HepG2 (cell line): ENCODE data around the gene TTPAL. TPM values are rescaled to one million over a fixed set of nuclear protein-coding genes. Genes with fewer than 3 reads are reported as not detected.
A peak's percentile ranks its signal among the peaks of the same experiment; 100 is the strongest.

Experiments
- EEA1 ChIP-seq: sonication (generic); formaldehyde crosslinking; IDR thresholded peaks from 2 replicates; pipeline ENCODE4 v1.5.1; 2020; ENCODE audit warnings: mild to moderate bottlenecking, missing genetic modification reagents, borderline replicate concordance
- KDM2A ChIP-seq: sonication (generic); formaldehyde crosslinking; IDR thresholded peaks from 2 replicates; pipeline ENCODE4 v1.4.0; 2020; ENCODE audit warnings: low read depth, missing genetic modification reagents, borderline replicate concordance
- NFIC ChIP-seq: IDR thresholded peaks from 2 replicates; pipeline ENCODE4 v1.6.1; 2012; ENCODE audit warnings: mild to moderate bottlenecking, low read length, inconsistent platforms
- NR1H2 ChIP-seq: sonication (generic); formaldehyde crosslinking; IDR thresholded peaks from 2 replicates; pipeline ENCODE4 v1.8.1; 2022; ENCODE audit warnings: low read depth, missing genetic modification reagents, borderline replicate concordance
- PTBP1 ChIP-seq: fragments of 200-400 bp; formaldehyde crosslinking; IDR thresholded peaks from 2 replicates; pipeline ENCODE4 v1.6.1; 2018; ENCODE audit warnings: low read length, low read depth; ENCODE audit not compliant: poor library complexity, severe bottlenecking
- RFX1 ChIP-seq: fragments of 450-650 bp; IDR thresholded peaks from 2 replicates; pipeline ENCODE4 v1.6.1; 2017
- TBX2 ChIP-seq: sonication (generic); formaldehyde crosslinking; IDR thresholded peaks from 2 replicates; pipeline ENCODE4 v1.5.0; 2020; ENCODE audit warnings: missing genetic modification reagents, mild to moderate bottlenecking, borderline replicate concordance
- THYN1 ChIP-seq: sonication (generic); formaldehyde crosslinking; IDR thresholded peaks from 2 replicates; pipeline ENCODE4 v1.8.1; 2023; ENCODE audit warnings: low read depth, mild to moderate bottlenecking, moderate library complexity, missing genetic modification reagents, borderline replicate concordance
- ZNF232 ChIP-seq: sonication (generic); formaldehyde crosslinking; IDR thresholded peaks from 2 replicates; pipeline ENCODE4 v1.4.0; 2020; ENCODE audit warnings: missing genetic modification reagents, borderline replicate concordance
- ZNF251 ChIP-seq: sonication (generic); formaldehyde crosslinking; IDR thresholded peaks from 2 replicates; pipeline ENCODE4 v1.9.0; 2021; ENCODE audit warnings: mild to moderate bottlenecking, missing genetic modification reagents
- polyA plus RNA-seq, 8 experiments: library from polyadenylated mRNA; depleted of rRNA in 3 of 8; stranded (reverse) in 7 of 8; unstranded in 1 of 8; fragments of >200 nt; fragmentation: Illumina TruSeq in 4 of 8; extraction: Trizol in 4 of 8; gene quantifications; 2 replicates each; pipeline versions ENCODE4 v1.2.1 to v1.2.3, GENCODE V29; 2011 to 2016; ENCODE audit warnings: low read depth in 4 of 8, missing spikeins in 1 of 8, mixed read lengths in 1 of 8; ENCODE audit not compliant: insufficient read depth in 1 of 8
- total RNA-seq, 5 experiments: library from RNA; depleted of rRNA; stranded (reverse); fragments of >200 nt; fragmentation: Illumina TruSeq; extraction: Trizol; gene quantifications; 2 replicates each; pipeline ENCODE4 v1.2.3, GENCODE V29; 2016; ENCODE audit warnings: low read depth in 1 of 5
- TF ChIP-seq, protein P1 (sequence below): sonication (generic); formaldehyde crosslinking; IDR thresholded peaks from 2 replicates; pipeline ENCODE4 v1.9.0; 2021; ENCODE audit warnings: mild to moderate bottlenecking, missing genetic modification reagents
- TF ChIP-seq, protein P2 (sequence below): sonication (generic); formaldehyde crosslinking; IDR thresholded peaks from 2 replicates; pipeline ENCODE4 v1.4.0; 2020; ENCODE audit warnings: mild to moderate bottlenecking, missing genetic modification reagents
- TF ChIP-seq, protein P3 (sequence below): sonication (generic); formaldehyde crosslinking; IDR thresholded peaks from 2 replicates; pipeline ENCODE4 v1.4.0; 2020; ENCODE audit warnings: mild to moderate bottlenecking, missing genetic modification reagents
- TF ChIP-seq, protein P4 (sequence below): IDR thresholded peaks from 2 replicates; pipeline ENCODE4 v1.6.1; 2016; ENCODE audit warnings: low read depth, borderline replicate concordance

TTPAL gene
- total and polyA plus RNA-seq, 2 of the 13 experiments (the other 11 are each of a cell fraction or from before 2014, with no cell fraction given) = 4.3 to 18.8 TPM

DNA sequence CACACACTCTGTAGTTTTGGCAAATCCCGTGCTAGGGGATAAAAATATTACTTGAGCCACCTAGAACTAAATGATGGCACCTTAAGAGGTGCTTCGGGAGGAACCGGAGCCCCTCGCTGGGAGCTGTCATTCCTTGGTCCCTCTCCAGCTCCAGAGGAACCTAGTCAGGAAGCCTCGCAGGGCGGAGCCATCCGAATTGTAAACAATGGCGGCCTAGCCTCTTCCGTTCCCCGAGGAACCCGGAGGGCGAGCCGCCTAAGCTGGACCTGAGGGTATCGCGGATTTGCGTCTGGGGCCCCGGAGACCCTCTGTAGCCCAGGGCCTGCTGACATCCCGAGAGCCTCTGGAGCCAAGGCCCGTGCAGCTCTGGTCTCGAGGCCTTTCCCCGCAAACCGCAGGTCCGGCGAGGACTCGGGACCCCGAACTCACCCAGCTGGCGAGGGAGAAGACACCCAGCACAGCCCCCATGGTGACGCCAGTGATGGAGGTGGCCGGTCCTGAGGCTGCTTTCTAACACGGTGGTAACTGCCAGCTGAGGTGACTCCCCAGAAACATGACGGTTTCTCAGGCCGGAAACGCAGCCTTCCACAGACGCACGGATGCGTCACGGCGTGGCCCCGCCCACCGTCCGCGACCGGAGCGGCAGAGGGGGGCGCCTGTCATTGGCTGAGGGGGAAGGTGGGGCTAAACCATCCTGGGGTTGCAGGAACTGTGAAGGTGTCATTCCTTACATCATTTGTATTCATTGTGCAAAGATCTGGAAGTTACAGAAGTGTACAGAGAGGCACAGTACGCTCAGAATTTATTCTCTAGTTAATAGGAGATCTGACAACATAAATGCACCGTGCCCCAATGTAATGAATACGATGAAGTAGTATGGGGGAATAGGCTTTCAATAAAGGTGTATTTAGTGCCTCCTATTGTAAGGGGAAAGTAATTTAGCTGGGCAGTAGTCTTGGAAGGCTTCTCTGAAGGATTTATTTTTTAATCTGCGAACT lies 46.1 kb downstream of the TTPAL start, which contains the start of gene SERINC3 (continued):
- TF ChIP-seq, protein P1, sequence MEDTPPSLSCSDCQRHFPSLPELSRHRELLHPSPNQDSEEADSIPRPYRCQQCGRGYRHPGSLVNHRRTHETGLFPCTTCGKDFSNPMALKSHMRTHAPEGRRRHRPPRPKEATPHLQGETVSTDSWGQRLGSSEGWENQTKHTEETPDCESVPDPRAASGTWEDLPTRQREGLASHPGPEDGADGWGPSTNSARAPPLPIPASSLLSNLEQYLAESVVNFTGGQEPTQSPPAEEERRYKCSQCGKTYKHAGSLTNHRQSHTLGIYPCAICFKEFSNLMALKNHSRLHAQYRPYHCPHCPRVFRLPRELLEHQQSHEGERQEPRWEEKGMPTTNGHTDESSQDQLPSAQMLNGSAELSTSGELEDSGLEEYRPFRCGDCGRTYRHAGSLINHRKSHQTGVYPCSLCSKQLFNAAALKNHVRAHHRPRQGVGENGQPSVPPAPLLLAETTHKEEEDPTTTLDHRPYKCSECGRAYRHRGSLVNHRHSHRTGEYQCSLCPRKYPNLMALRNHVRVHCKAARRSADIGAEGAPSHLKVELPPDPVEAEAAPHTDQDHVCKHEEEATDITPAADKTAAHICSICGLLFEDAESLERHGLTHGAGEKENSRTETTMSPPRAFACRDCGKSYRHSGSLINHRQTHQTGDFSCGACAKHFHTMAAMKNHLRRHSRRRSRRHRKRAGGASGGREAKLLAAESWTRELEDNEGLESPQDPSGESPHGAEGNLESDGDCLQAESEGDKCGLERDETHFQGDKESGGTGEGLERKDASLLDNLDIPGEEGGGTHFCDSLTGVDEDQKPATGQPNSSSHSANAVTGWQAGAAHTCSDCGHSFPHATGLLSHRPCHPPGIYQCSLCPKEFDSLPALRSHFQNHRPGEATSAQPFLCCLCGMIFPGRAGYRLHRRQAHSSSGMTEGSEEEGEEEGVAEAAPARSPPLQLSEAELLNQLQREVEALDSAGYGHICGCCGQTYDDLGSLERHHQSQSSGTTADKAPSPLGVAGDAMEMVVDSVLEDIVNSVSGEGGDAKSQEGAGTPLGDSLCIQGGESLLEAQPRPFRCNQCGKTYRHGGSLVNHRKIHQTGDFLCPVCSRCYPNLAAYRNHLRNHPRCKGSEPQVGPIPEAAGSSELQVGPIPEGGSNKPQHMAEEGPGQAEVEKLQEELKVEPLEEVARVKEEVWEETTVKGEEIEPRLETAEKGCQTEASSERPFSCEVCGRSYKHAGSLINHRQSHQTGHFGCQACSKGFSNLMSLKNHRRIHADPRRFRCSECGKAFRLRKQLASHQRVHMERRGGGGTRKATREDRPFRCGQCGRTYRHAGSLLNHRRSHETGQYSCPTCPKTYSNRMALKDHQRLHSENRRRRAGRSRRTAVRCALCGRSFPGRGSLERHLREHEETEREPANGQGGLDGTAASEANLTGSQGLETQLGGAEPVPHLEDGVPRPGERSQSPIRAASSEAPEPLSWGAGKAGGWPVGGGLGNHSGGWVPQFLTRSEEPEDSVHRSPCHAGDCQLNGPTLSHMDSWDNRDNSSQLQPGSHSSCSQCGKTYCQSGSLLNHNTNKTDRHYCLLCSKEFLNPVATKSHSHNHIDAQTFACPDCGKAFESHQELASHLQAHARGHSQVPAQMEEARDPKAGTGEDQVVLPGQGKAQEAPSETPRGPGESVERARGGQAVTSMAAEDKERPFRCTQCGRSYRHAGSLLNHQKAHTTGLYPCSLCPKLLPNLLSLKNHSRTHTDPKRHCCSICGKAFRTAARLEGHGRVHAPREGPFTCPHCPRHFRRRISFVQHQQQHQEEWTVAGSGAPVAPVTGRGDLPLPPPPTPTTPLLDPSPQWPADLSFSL = no peak
- TF ChIP-seq ZNF251 (CRISPR knock-in tag) (peak; percentile 92; the same call in 1 of the 2 replicates), THYN1 (CRISPR knock-in tag) (0 out of 2 replicates have a peak, but pooled peaks have one; percentile 90), NFIC (no peak), EEA1 (CRISPR knock-in tag) (peak; percentile 88; the same call in 1 of the 2 replicates), KDM2A (CRISPR knock-in tag) (peak; percentile 91), ZNF232 (CRISPR knock-in tag) (peak; percentile 97), PTBP1 (peak; percentile 78), NR1H2 (CRISPR knock-in tag) (no peak), RFX1 (no peak), TBX2 (peak; percentile 98)
- TF ChIP-seq, protein P2, sequence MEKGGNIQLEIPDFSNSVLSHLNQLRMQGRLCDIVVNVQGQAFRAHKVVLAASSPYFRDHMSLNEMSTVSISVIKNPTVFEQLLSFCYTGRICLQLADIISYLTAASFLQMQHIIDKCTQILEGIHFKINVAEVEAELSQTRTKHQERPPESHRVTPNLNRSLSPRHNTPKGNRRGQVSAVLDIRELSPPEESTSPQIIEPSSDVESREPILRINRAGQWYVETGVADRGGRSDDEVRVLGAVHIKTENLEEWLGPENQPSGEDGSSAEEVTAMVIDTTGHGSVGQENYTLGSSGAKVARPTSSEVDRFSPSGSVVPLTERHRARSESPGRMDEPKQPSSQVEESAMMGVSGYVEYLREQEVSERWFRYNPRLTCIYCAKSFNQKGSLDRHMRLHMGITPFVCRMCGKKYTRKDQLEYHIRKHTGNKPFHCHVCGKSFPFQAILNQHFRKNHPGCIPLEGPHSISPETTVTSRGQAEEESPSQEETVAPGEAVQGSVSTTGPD = peak; percentile 93
- TF ChIP-seq, protein P3, sequence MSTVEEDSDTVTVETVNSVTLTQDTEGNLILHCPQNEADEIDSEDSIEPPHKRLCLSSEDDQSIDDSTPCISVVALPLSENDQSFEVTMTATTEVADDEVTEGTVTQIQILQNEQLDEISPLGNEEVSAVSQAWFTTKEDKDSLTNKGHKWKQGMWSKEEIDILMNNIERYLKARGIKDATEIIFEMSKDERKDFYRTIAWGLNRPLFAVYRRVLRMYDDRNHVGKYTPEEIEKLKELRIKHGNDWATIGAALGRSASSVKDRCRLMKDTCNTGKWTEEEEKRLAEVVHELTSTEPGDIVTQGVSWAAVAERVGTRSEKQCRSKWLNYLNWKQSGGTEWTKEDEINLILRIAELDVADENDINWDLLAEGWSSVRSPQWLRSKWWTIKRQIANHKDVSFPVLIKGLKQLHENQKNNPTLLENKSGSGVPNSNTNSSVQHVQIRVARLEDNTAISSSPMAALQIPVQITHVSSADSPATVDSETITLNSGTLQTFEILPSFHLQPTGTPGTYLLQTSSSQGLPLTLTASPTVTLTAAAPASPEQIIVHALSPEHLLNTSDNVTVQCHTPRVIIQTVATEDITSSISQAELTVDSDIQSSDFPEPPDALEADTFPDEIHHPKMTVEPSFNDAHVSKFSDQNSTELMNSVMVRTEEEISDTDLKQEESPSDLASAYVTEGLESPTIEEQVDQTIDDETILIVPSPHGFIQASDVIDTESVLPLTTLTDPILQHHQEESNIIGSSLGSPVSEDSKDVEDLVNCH (CRISPR knock-in tag) = 0 out of 2 replicates have a peak, but pooled peaks have one; percentile 30
- TF ChIP-seq, protein P4, sequence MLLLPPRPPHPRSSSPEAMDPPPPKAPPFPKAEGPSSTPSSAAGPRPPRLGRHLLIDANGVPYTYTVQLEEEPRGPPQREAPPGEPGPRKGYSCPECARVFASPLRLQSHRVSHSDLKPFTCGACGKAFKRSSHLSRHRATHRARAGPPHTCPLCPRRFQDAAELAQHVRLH (CRISPR knock-in tag) = peak; percentile 88; the same call in 1 of the 2 replicates
